HG03108 (cell line): ENCODE data around the gene RNF130.

Experiments
- ATAC-seq: cut with Tn5 transposase; IDR thresholded peaks from one replicate; pipeline ENCODE4 v1.9.1; 2021; ENCODE audit warnings: moderate library complexity; ENCODE audit not compliant: unreplicated experiment

Gene RNF130

DNA sequence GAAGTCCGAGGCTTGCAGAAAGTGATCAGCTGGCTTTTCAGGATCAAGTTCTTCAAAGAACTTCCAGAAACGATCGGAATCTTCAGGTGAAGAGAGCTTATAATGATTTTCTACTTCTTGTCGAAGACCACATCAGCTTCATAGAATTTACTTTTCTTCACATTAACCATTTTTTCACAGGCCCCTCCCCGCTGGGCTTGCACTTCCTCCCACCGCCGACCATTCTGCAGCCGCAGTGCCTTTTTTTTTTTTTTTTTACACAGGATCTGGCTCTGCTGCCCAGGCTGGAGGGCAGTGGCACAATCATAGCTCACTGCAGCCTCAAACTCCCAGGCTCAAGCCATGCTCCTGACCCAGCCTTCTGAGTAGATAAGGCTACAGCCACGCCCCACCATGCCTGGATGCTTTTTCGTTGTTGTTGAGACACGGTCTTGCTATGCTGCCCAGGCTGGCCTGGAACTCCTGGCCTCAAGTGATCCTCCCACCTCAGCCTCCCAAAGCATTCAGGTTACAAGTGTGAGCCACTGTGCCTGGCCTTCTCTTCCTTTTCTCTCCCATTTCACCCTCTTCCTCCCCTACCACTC, 15.3 kb upstream of the RNF130 start:
- ATAC-seq, result no peak

- ATAC-seq, result no peak
Measured at GRCh38 chr5:180085837-180086236, 14.3 kb upstream of the RNF130 start.

- ATAC-seq, result no peak
Measured at GRCh38 chr5:180084638-180085561, 13.3 kb upstream of the RNF130 start.

DNA sequence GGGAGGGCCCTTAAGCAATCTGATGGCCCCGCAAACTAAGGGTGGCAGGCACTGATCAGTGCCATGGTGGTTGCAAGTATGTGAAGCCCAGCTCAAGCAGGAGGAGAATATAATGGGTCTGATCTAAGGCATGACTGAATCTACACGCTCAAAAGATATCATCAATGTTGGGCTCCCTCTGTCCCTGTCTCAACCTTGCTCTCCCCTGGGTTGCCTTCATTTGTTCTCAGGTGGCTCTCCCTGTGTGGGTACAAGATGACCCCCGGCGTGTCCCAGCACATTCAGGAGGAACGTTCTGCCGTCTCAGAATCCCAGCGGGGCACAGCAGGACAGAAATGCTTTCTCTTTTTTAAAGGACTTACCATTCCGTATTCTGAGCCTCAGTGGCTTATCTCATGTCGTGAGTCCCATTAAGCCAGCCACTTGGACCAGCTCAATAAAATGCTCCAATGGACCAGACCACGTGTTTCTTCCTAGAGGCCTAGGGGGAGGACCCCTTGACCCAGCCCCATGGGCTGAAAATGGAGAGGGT, 12.0 kb upstream of the RNF130 start:
- ATAC-seq, result no peak

DNA sequence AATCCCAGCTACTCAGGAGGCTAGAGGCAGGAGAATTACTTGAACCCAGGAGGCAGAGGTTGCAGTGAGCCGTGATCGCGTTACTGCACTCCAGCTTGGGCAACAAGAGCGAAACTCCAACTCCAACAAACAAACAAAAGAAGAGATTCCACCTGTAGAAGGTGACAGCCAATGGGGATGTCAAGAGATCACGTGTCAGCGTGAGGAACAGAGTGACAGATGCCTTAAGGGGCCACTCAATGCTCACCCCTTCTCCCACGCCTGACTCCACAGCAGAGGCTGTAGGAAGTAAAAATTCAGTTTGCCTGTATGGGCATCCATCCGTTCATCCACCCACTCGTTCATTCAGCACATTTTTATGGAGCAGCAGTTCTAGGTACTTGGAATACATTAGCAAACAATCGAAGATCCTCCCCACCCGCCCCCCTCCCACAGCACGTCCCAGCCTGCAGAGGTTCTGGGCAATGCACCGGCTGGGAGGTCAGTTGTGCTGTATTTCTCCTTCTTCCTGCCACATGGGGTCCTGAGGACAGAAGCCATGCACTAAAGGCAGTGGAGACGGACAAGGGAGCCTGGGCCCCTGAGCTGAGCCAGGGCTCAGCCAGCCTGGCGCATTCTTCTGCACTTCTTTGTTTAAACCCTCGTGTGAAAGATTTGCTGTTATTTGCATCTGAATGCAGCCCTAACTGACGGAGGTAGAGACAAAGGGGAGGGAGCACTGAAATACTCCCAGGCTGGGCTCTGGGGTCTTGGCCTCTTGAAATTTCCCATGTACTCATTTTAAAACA, 11.3 kb upstream of the RNF130 start:
- ATAC-seq, result no peak

- ATAC-seq, result no peak
Measured at GRCh38 chr5:180081481-180081880, 9.9 kb upstream of the RNF130 start.

DNA sequence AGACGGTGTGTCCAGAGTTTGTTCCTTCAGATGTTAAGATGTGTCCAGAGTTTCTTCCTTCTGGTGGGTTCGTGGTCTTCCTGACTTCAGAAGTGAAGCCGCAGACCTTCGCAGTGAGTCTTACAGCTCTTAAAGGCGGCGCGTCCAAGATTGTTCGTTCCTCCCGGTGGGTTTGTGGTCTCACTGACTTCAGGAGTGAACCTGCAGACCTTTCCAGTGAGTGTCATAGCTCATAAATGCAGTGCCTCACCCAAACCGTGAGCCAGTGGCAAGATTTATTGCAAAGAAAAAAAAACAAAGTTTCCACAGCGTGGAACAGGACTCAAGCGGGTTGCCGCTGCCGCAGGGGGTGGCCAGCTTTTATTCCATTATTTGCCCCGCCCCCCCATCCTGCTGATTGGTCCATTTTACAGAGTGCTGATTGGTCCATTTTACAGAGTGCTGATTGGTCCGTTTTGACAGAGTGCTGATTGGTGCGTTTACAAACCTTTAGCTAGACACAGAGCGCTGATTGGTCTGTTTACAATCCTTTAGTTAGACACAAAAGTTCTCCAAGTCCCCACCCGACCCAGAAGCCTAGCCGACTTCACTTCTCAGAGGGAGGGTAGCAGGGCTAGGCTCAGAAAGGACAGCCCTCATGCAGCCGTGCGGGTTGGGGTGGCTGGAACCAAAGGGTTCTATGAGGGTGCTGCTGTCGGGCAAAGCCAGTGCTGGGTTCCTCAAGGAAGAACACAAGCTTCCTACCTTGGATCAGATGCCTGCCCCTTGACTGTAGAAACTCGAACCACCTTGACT, 9.1 kb upstream of the RNF130 start:
- ATAC-seq, result no peak

- ATAC-seq, result no peak
Measured at GRCh38 chr5:180079702-180080466, 8.3 kb upstream of the RNF130 start.

GRCh38 chr5:180078348-180078747, 6.8 kb upstream of the RNF130 start:
- ATAC-seq, result no peak

DNA sequence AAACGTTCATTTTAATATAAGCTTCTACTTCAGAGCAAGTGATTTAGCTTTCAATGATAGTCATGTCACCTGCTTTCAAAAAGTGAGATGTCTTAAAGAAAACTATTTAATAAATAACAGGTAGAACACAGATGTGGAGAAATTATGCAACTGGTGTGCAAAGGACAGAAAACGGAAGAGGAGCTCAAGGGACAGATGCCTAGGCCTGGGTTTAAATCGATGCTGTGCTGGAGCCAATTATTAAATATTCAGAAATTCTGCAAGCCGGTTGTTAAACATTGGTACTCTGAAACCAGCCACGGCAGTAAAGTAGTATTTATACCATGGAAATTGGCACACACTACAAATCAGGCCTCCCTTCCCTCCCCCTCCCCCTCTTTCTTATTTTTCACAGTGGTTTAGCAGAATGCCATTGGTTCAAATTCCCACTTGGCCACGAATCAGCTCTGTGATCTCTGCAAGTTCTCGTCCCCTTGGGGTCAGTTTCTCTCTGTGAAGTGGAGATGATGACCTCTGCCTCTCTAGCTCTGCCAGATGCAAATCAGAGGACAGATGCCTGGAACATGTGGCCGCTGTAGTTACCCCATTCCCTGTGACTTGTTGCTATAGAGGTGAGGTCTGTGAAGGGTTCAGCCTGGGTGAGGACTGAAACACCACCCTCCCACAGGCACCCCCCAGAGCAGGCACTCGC, 6.2 kb upstream of the RNF130 start:
- no peak for ATAC-seq

GRCh38 chr5:180075703-180076102, 4.1 kb upstream of the RNF130 start:
- ATAC-seq, result no peak

GRCh38 chr5:180074462-180074861, 2.9 kb upstream of the RNF130 start:
- ATAC-seq, result no peak

DNA sequence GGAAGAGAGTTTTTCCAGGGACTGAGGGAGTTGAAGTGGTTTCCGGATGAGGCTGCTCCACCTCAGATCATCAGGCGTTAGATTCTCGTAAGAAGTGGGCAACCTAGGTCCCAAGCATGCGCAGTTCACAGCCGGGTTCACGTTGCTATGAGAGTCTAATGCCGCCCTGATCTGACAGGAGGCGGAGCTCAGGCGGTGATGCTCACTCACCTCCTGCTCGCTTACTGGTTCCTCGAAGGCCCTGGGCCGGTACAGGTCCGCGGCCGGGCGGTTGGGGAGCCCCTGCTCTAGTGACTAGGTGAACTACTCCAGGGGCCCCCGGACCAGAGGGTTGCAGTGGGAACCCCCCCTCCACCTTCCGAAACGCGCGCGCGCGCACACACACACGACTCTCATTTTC, 997 bp upstream of the RNF130 start:
- no peak for ATAC-seq

DNA sequence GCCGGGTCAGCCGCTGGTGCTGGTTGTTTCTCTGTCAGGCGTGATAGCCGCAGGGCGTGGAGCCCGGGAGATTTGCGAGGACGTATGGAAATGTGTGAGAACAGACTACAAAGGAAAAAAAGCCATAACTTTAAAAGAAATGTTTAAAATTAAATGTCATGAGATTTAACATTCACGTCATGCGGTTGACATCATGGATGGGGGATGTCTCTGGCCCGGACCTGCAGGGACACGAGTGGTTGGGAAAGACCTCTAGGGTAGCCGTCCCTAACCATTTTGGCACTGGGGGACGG, 643 bp upstream of the RNF130 start:
- no peak for ATAC-seq

DNA sequence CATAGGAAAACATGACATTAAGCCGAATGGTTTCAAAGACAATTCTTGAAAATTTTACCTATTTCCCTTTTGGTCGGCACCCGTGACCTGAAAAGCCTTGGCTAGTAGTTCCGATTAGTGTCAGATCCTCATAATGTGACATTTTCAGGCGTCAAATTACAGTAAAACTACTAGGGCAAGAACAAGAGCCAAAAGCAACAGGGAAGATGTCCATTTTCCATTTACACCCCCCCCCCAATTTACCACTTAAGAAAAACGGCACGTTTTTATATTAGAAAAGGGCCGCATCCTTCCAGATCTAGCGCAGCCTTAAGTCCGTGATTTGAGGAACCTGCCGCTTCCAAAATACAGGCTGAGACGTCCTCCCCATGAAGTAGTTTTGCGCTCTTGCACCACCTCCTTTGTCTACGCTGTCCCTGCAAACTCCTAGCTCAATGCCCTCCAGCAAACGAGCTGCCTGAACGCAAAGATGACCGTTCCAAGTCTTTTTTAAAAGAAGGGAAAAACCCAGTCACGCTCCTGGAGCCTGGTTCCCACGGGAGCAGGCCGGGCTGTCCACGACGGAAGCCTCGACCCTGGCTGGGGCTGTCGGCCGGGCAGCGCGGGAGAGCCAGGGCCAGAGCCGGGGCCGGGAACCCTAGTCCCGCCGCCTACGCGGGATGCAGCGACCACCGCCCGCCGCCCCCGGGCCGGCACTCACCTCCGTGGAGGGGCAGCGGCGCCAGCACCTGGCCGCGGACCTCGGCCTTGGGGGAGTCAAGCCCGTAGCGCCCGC, 616 bp downstream of the RNF130 start:
- ATAC-seq, result no peak

DNA sequence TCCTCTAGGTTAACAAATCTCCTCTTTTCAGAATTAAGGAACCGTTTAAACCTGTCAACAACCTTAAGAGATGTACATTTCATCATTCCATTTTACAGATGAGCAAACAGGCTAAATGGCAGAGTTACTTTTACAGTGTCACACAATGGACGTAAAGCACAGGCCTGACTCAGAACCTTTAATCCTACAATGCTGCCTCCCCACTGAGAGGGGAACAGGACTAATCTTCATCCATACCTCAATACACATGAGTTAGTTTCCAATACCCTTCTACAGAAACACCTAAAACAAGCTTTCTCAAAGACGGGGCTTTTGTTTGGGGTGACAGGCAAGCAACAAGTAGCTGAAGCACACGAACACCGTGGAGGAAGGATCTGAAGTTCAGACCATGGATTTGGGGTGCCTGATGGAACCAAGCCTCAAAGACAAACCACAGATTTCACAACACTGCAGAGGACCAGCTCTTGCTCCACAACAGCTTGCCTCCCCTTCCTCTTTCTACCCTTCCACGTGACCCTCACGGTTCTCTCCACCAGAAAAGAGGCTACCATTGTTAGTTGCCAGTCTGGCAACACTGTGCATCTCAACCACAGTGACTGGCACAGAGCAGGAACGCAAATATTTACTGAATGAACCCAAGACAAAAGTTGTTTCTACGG, 1.8 kb downstream of the RNF130 start:
- no peak for ATAC-seq

GRCh38 chr5:180068519-180069090, 3.0 kb downstream of the RNF130 start:
- no peak for ATAC-seq

GRCh38 chr5:180067986-180068385, 3.6 kb downstream of the RNF130 start:
- no peak for ATAC-seq
